Lower leg skin (tissue), 3 donors: ENCODE data around the gene RENBP.

ENCODE experiments used
- POLR2A ChIP-seq, 2 donors: fragments of 450-650 bp; IDR thresholded peaks; one replicate each; pipeline ENCODE4 v1.6.1; 2016 to 2017; ENCODE audit warnings: antibody characterized with exemption in 2 of 2, mild to moderate bottlenecking in 1 of 2, moderate library complexity in 1 of 2
- TF ChIP-seq, protein P1 (sequence below), 3 donors: fragments of 450-650 bp; IDR thresholded peaks; one replicate each; pipeline ENCODE4 v1.5.1; 2016; ENCODE audit warnings: antibody characterized with exemption in 3 of 3, mild to moderate bottlenecking in 3 of 3, moderate library complexity in 2 of 3

DNA sequence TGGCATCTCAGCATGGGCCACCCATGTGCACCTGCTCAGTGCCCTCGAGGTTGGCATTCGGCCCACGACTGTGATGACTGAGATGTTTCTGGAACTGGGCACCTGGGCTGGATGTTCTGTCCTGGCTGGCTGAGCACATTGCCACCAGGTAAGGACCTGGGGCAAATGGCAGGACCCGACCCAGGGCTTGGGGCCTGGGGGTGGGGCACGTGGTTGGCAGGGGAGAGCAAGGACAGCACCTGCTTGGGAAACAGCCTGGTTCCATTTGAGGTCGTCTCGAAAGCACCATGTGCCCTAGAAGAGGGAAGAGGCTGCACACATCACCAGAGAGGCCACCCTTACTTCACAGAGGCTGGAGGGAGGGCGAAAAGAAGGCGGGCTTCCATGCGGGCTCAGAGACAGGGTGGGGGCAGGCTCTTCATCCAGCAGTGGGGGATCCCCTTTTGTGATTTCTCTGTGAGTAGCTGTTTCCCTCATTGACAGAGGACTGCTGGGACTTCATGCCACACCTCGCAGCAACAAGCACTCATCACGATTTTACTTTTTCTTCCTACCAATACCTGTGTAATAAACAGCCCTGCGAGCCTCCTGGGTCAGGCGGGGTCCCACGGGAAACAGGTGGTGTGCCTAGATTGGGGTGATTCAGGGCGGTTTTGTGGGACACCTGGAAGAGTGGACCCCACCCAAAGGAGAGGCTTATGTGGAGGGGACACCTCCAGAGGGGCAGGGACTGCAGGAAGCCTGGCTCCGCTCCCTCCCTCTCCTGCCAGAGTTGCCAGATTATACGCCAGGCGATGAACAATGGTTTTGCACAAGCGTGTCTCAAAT is 40.1 kb upstream of the RENBP start:
- TF ChIP-seq, protein P1, sequence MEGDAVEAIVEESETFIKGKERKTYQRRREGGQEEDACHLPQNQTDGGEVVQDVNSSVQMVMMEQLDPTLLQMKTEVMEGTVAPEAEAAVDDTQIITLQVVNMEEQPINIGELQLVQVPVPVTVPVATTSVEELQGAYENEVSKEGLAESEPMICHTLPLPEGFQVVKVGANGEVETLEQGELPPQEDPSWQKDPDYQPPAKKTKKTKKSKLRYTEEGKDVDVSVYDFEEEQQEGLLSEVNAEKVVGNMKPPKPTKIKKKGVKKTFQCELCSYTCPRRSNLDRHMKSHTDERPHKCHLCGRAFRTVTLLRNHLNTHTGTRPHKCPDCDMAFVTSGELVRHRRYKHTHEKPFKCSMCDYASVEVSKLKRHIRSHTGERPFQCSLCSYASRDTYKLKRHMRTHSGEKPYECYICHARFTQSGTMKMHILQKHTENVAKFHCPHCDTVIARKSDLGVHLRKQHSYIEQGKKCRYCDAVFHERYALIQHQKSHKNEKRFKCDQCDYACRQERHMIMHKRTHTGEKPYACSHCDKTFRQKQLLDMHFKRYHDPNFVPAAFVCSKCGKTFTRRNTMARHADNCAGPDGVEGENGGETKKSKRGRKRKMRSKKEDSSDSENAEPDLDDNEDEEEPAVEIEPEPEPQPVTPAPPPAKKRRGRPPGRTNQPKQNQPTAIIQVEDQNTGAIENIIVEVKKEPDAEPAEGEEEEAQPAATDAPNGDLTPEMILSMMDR (IDR thresholded peaks at IDR 0.05), result no peak
- TF ChIP-seq POLR2A (IDR thresholded peaks at IDR 0.05), result no peak
